ENCODE measurements around the gene ZC2HC1B.
"Not testable (repeated sequence)": the region's sequence is repeated elsewhere in the genome, so short reads cannot be mapped to it uniquely, and the experiment has no call there.

The ZC2HC1B gene

DNA sequence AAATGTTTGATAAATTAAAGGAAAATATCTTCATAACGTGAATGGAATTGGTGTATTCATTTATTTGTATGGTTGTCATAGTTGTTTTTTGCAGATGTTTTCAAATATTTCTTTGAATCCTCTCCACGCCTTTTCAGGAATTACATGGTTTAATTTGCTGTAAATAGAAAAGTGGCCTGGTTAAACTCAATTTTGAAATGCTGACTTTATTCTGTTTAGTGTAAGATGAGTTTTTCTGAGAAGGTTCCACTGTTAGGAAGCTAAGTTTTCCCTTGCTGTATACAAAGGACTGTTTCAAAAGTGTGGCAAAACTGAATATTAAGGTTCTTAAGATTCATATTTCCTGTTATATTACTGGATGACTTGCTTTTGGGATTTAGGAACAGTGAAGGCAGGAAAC, 503 bp upstream of the ZC2HC1B start:
- no peak for DNase-seq (ENCODE audit: low spot score)
- TF ChIP-seq, protein P1, sequence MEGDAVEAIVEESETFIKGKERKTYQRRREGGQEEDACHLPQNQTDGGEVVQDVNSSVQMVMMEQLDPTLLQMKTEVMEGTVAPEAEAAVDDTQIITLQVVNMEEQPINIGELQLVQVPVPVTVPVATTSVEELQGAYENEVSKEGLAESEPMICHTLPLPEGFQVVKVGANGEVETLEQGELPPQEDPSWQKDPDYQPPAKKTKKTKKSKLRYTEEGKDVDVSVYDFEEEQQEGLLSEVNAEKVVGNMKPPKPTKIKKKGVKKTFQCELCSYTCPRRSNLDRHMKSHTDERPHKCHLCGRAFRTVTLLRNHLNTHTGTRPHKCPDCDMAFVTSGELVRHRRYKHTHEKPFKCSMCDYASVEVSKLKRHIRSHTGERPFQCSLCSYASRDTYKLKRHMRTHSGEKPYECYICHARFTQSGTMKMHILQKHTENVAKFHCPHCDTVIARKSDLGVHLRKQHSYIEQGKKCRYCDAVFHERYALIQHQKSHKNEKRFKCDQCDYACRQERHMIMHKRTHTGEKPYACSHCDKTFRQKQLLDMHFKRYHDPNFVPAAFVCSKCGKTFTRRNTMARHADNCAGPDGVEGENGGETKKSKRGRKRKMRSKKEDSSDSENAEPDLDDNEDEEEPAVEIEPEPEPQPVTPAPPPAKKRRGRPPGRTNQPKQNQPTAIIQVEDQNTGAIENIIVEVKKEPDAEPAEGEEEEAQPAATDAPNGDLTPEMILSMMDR (IDR thresholded peaks at IDR 0.05; ENCODE audit: borderline replicate concordance, control extremely low read depth, extremely low read depth, insufficient read depth, missing control alignments), result no peak
- in situ Hi-C loops (cut with MboI; ENCODE audit: low sequenced_read_pairs, unreplicated experiment), result no loop called here

- no peak for DNase-seq (ENCODE audit: low spot score)
- in situ Hi-C loops (cut with MboI; ENCODE audit: low sequenced_read_pairs, unreplicated experiment), result no loop called here
- TF ChIP-seq, protein P1 (IDR thresholded peaks at IDR 0.05; ENCODE audit: borderline replicate concordance, control extremely low read depth, extremely low read depth, insufficient read depth, missing control alignments), result no peak
Measured at GRCh38 chr6:143867236-143867635, 3.0 kb downstream of the ZC2HC1B start.

DNA sequence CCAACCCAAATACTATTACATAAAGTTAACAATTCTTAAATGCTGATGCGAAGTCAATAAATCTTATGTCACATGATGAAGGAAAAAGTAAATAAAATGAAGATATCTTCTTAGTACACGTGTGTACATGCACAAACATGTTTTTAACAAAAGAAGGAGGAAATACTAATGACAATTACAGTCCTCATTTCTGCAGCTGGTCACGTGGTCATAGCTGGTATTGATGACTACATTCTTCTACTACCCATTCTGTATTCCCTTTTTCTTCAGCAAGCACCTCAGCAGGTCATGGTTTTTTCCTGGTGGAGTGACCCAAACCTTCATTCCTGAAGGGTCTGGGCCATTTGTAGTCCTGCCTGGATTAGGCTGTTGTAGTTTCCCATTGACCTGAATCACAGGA, 4.5 kb downstream of the ZC2HC1B start:
- in situ Hi-C loops (cut with MboI; ENCODE audit: low sequenced_read_pairs, unreplicated experiment); DNase-seq (ENCODE audit: low spot score): not testable (repeated sequence)

- in situ Hi-C loops (cut with MboI; ENCODE audit: low sequenced_read_pairs, unreplicated experiment); DNase-seq (ENCODE audit: low spot score): not testable (repeated sequence)
Measured at GRCh38 chr6:143871202-143871730, 7.0 kb downstream of the ZC2HC1B start.

GRCh38 chr6:143872201-143872600, 7.9 kb downstream of the ZC2HC1B start:
- peak; percentile 30 for DNase-seq (ENCODE audit: low spot score)
- TF ChIP-seq, protein P1 (IDR thresholded peaks at IDR 0.05; ENCODE audit: borderline replicate concordance, control extremely low read depth, extremely low read depth, insufficient read depth, missing control alignments), result no peak
- in situ Hi-C loops (cut with MboI; ENCODE audit: low sequenced_read_pairs, unreplicated experiment), result no loop called here

DNA sequence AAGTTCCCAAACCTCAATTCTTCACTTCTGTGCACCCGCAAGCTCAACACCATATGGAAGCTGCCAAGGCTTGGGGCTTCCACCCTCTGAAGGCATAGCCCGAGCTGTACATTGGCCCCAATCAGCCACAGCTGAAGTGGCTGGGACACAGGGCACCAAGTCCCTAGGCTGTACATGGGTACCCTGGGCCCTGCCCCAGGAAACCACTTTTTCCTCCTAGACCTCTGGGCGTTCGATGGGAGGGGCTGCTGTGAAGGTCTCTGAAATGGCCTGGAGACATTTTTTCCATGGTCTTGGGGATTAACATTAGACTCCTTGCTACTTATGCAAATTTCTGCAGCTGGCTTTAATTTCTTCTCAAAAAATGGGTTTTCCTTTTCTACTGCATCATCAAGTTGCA, 9.3 kb downstream of the ZC2HC1B start:
- in situ Hi-C loops (cut with MboI; ENCODE audit: low sequenced_read_pairs, unreplicated experiment); DNase-seq (ENCODE audit: low spot score): not testable (repeated sequence)

GRCh38 chr6:143874503-143874902, 10.2 kb downstream of the ZC2HC1B start:
- in situ Hi-C loops (cut with MboI; ENCODE audit: low sequenced_read_pairs, unreplicated experiment); DNase-seq (ENCODE audit: low spot score): not testable (repeated sequence)

GRCh38 chr6:143877584-143878271, 13.5 kb downstream of the ZC2HC1B start:
- in situ Hi-C loops (cut with MboI; ENCODE audit: low sequenced_read_pairs, unreplicated experiment), result no loop called here
- DNase-seq (ENCODE audit: low spot score), result no peak

More at GRCh38 chr6:143877584-143878271, 13.5 kb downstream of the ZC2HC1B start:
- TF ChIP-seq, protein P1 (IDR thresholded peaks at IDR 0.05; ENCODE audit: borderline replicate concordance, control extremely low read depth, extremely low read depth, insufficient read depth, missing control alignments), result no peak
